C4-2B (cell line): ENCODE results near the gene TEX19.

Experiments used
- H3K27ac ChIP-seq: fragments of 450-650 bp; 2 replicates; pipeline ENCODE4 v1.5.1; 2017
- ZFX ChIP-seq: fragments of 450-650 bp; IDR thresholded peaks from 2 replicates; pipeline ENCODE4 v1.6.1; 2017
- TF ChIP-seq, protein P1 (sequence below): fragments of 450-650 bp; conservative IDR thresholded peaks from 2 replicates; pipeline ENCODE4 v1.5.1; 2017; ENCODE audit warnings: mild to moderate bottlenecking

The TEX19 gene

DNA sequence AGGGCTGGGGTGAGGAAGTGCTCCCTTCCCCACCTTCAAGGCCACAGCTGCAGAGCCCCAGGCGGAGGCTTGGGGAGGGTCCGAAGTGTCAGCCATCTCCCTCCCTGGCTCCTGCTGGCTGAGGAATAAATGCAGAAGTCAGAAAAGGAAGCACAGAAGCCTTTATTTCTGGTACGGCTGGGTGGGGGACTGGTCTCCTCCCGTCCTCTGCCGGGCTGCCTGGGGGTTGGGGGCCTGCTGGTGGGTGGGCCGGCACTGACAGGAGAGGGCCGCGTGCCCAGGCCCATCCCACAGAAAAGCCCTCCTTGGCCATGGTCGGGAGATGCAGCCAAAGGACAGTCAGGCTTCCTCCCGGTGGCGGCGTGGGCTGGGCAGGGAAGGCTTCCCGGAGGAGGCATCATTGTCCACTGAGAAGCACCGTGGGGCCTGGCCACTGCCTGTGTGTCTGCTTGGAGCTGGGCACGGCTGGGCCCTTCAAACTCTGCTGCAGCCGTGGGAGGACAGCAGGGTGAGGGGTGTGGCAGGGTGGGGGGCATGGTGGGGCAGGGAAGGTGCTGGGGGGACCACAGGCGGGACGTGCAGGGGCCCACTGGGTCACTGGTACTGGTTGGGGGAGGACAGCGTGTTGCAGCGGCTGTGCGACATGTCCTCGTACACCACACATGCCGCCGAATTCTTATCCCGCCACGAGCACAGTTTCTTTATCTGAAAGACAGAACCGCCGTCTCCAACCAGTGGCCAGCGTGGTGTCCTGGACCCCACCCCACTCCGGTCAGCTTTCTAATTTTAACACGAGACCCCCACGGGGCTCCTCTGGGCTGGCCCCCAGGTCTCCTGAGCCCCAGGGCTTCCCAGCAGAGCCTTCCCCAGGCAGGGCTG is 44.1 kb upstream of the TEX19 start:
- H3K27ac ChIP-seq = no peak overlapping the region
- TF ChIP-seq, protein P1, sequence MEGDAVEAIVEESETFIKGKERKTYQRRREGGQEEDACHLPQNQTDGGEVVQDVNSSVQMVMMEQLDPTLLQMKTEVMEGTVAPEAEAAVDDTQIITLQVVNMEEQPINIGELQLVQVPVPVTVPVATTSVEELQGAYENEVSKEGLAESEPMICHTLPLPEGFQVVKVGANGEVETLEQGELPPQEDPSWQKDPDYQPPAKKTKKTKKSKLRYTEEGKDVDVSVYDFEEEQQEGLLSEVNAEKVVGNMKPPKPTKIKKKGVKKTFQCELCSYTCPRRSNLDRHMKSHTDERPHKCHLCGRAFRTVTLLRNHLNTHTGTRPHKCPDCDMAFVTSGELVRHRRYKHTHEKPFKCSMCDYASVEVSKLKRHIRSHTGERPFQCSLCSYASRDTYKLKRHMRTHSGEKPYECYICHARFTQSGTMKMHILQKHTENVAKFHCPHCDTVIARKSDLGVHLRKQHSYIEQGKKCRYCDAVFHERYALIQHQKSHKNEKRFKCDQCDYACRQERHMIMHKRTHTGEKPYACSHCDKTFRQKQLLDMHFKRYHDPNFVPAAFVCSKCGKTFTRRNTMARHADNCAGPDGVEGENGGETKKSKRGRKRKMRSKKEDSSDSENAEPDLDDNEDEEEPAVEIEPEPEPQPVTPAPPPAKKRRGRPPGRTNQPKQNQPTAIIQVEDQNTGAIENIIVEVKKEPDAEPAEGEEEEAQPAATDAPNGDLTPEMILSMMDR = no peak
- TF ChIP-seq ZFX = no peak

DNA sequence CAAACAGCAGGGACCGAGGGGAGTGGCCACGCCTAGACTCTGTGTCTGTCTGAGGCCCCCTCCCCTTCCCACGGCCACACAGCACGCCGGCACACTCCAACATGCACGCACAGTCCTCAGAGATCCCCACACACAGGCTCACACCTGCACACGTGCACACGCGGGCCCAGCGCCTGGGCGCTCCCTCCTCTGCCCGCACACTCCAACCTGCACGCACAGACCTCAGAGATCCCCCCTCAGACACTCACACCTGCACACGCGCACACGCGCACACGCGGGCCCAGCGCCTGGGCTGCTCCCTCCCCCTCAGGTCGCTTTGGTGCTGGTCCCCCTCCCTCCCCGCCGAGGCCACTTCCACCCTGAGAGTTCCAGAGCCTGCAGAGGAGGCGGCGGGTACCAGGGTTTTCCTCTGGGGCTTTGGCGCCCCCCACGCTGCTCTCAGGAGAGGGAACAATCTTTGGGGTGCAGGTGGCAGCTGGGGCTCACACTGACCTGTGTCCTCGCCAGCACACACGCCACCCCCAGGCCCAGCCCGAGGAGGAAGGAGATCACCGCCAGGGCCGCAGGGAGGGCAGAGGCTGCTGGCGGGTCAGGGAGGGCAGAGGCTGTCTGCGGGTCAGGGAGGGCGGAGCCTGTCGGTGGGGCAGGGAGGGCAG is 43.2 kb upstream of the TEX19 start:
- TF ChIP-seq, protein P1 = no peak
- TF ChIP-seq ZFX = no peak
- H3K27ac ChIP-seq = no peak overlapping the region

DNA sequence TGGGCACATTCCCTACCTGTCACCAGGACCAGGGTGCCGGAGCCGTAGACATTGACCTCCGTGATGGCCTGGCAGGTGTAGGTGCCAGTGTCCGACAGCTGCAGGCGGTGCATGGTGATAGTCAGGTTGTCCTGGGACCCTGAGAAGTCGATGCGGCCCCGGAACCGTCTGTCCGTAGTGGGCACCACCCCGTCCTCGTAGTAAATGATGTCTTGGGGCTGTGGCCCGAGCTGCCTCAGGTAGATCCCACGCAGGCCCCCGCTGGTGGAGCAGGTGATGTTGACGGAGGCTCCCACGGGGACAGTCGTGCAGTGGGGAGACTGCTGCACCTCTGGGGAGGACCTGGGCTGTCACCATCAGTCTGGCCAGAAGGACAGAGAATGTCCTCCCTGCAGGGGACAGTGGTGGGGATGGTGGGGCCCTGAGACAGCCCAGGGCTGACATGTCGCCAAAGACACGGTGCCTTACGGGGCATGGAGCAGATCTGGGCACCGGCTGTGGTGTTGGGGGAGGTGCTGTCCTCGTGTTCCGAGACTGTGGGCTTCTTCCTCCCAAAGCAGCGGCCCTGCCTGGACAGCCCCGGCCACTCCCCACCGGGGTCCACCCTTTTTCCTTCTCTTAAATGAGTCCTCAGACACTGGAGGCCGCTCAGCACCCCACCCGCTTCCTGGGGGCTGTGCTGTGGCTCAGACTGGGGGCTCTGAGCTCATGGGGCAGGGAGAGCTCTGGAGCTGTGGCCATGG is 42.2 kb upstream of the TEX19 start:
- TF ChIP-seq, protein P1 = no peak
- no peak for TF ChIP-seq ZFX
- no peak overlapping the region for H3K27ac ChIP-seq

DNA sequence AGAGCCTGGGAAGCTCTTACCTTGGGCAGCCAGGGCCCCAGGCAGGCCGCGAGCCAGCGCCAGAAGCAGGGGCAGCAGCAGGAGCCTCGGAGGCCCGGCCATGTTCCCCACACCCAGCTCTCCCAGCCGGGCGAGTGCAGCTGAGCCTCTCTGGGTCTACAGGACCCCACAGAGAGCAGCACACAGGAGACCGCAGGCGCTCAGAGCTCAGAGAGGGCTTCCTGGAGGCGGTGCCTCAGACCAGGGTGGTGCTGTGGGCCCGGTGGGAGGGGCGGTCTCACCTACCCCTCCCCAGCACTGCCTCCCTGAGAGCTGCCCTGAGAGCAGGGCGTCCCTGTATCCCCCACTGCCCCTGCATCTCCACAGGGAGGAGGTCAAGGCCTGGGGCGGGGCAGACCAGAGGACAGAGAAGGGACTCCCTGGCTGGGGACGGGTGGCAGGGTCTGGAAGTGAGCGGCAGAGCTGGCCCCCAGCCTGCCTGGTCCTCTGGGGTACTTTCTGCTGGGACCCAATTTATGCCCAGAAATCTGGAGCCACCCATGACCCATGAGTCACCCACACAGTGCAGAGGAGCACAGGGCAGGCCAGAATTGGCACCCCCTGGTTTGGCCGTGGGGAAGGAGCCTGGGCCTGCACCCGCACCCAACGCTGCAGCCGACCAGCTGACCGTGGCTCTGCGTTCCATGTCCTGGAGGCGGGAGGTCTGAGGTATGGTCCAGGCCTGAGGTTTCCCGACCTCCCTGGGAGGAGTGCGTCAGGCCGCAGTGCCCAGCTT is 41.5 kb upstream of the TEX19 start, which contains the start of gene CD7:
TSS of gene CD7 (minus strand) at position 215 of the 775 bp plus-strand sequence. CDS start at position 102, 113 bp downstream.
- TF ChIP-seq, protein P1 = no peak
- TF ChIP-seq ZFX = no peak
- H3K27ac ChIP-seq = no peak within 1 kb of the TSS

DNA sequence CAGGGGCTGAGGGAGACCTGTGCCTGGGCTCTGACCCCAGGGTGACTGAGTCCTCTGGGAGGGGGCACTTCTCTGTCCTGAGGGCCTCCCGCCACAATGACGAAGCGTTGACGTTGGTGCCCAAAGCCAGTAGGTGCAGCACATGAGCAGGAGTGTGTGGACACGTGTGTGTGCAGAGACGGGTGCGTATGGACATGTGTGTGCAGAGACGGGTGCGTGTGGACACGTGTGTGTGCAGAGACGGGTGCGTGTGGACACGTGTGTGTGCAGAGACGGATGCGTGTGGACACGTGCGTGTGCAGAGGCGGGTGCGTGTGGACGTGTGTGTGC is 40.9 kb upstream of the TEX19 start:
- H3K27ac ChIP-seq = no peak overlapping the region
- TF ChIP-seq, protein P1 = no peak
- no peak for TF ChIP-seq ZFX

DNA sequence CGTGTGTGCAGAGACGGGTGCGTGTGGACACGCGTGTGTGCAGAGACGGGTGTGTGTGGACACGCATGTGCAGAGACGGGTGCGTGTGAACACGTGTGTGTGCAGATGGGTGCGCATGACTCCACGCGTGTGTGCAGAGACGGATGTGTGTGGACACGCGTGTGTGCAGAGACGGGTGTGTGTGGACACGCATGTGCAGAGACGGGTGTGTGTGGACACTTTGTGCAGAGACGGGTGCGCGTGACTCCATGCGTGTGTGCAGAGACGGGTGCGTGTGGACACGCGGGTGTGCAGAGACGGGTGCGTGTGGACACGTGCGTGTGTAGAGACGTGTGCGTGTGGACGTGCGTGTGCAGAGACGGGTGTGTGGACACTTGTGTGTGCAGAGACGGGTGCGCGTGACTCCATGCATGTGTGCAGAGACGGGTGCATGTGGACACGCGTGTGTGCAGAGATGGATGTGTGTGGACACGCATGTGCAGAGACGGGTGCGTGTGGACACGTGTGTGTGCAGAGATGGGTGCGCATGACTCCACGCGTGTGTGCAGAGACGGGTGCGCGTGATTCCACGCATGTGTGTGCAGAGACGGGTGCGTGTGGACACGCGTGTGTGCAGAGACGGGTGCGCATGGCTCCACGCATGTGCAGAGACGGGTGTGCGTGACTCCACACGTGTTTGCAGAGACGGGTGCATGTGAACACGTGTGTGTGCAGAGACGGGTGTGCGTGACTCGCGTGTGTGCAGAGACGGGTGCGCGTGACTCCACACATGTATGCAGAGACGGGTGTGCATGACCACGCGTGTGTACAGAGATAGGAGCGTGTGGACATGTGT is 40.1 kb upstream of the TEX19 start:
- TF ChIP-seq, protein P1 = no peak
- no peak for TF ChIP-seq ZFX
- H3K27ac ChIP-seq = no peak overlapping the region
